CD14-positive monocyte (primary cell): ENCODE results near the gene ATP8B3. TPM values are rescaled to one million over a fixed set of nuclear protein-coding genes. Genes with fewer than 3 reads are reported as not detected.

Experiments
- DNase-seq, 3 donors: peaks; one replicate each; pipeline ENCODE4 v3.0.0-alpha.2; 2011 to 2022
- H2AFZ ChIP-seq: 2 replicates; pipeline ENCODE4 v1.6.0; 2012; ENCODE audit warnings: mild to moderate bottlenecking, low read depth, low read length, inconsistent platforms; ENCODE audit not compliant: insufficient read depth, poor library complexity, severe bottlenecking
- H3K27ac ChIP-seq, 2 donors: 1 replicate in 1 of 2; 2 replicates in 1 of 2; pipeline ENCODE4 v1.5.1; 2012 to 2013; ENCODE audit warnings: low read length in 2 of 2, control low read depth in 1 of 2, inconsistent platforms in 1 of 2, low read depth in 1 of 2, mild to moderate bottlenecking in 1 of 2
- H3K27me3 ChIP-seq, 2 donors: one replicate each; pipeline versions ENCODE4 v1.6.0 to v1.6.1; 2011 to 2013; ENCODE audit warnings: low read length in 2 of 2; ENCODE audit not compliant: control insufficient read depth in 2 of 2, insufficient read depth in 2 of 2
- H3K36me3 ChIP-seq, 2 donors: replicated peaks in 1 of 2; 1 replicate in 1 of 2; 2 replicates in 1 of 2; pipeline versions ENCODE4 v1.5.1 to v1.6.1; 2012 to 2013; ENCODE audit warnings: low read length in 2 of 2, control low read depth in 1 of 2, inconsistent platforms in 1 of 2, mild to moderate bottlenecking in 1 of 2; ENCODE audit not compliant: insufficient read depth in 2 of 2, control insufficient read depth in 1 of 2
- H3K4me1 ChIP-seq, 2 donors: 1 replicate in 1 of 2; 2 replicates in 1 of 2; pipeline versions ENCODE4 v1.5.1 to v1.6.1; 2012 to 2013; ENCODE audit warnings: low read length in 2 of 2, control low read depth in 1 of 2, inconsistent platforms in 1 of 2, mild to moderate bottlenecking in 1 of 2, moderate library complexity in 1 of 2; ENCODE audit not compliant: insufficient read depth in 2 of 2, control insufficient read depth in 1 of 2
- H3K4me2 ChIP-seq: replicated peaks from 2 replicates; pipeline ENCODE3; 2012; ENCODE audit warnings: low read length, moderate library complexity, mild to moderate bottlenecking; ENCODE audit not compliant: poor library complexity, severe bottlenecking; ENCODE audit errors: extremely low read depth
- H3K4me3 ChIP-seq, 3 experiments: fragments of 200-600 bp in 1 of 3; sonication (generic) in 1 of 3; replicated peaks in 1 of 3; 1 replicate in 2 of 3; 2 replicates in 1 of 3; pipeline ENCODE4 v1.5.1; 2011 to 2013; ENCODE audit warnings: low read length in 3 of 3, mild to moderate bottlenecking in 3 of 3, control low read depth in 2 of 3, low read depth in 2 of 3, inconsistent platforms in 1 of 3, moderate library complexity in 1 of 3
- H3K79me2 ChIP-seq: 2 replicates; pipeline ENCODE4 v1.6.0; 2012; ENCODE audit warnings: mild to moderate bottlenecking, control low read depth, inconsistent platforms, low read length, moderate library complexity; ENCODE audit not compliant: insufficient read depth
- H3K9ac ChIP-seq: 2 replicates; pipeline ENCODE4 v1.6.0; 2017; ENCODE audit warnings: low read length, mild to moderate bottlenecking; ENCODE audit not compliant: insufficient read depth, poor library complexity, severe bottlenecking
- H3K9me3 ChIP-seq, 2 donors: replicated peaks in 1 of 2; 1 replicate in 1 of 2; 2 replicates in 1 of 2; pipeline versions ENCODE4 v1.5.1 to v1.6.1; 2012 to 2013; ENCODE audit warnings: low read length in 2 of 2, control low read depth in 1 of 2; ENCODE audit not compliant: control insufficient read depth in 1 of 2, insufficient read depth in 1 of 2
- H4K20me1 ChIP-seq: 2 replicates; pipeline ENCODE4 v1.6.0; 2012; ENCODE audit warnings: mild to moderate bottlenecking, low read length, control low read depth, moderate library complexity; ENCODE audit not compliant: insufficient read depth
- H3K27ac Mint-ChIP-seq, 7 donors: one replicate each; pipeline ENCODE4 v1.8.0; 2020; ENCODE audit warnings: mild to moderate bottlenecking in 7 of 7, mixed read lengths in 7 of 7, moderate library complexity in 6 of 7, inconsistent platforms in 2 of 7
- H3K27me3 Mint-ChIP-seq, 3 donors: one replicate each; pipeline ENCODE4 v1.8.0; 2021 to 2022; ENCODE audit warnings: low read depth in 3 of 3, mild to moderate bottlenecking in 3 of 3, mixed read lengths in 3 of 3, moderate library complexity in 3 of 3, inconsistent platforms in 1 of 3
- H3K36me3 Mint-ChIP-seq, 2 donors: one replicate each; pipeline ENCODE4 v1.8.0; 2020; ENCODE audit warnings: mixed read lengths in 2 of 2, inconsistent platforms in 1 of 2, mild to moderate bottlenecking in 1 of 2
- H3K4me1 Mint-ChIP-seq: one replicate; pipeline ENCODE4 v1.8.0; 2020; ENCODE audit warnings: mild to moderate bottlenecking, mixed read lengths
- H3K4me3 Mint-ChIP-seq, 2 donors: one replicate each; pipeline ENCODE4 v1.8.0; 2020; ENCODE audit warnings: mild to moderate bottlenecking in 2 of 2, mixed read lengths in 2 of 2, moderate library complexity in 1 of 2
- H3K9me3 Mint-ChIP-seq, 7 donors: one replicate each; pipeline ENCODE4 v1.8.0; 2020 to 2022; ENCODE audit warnings: mixed read lengths in 7 of 7, mild to moderate bottlenecking in 6 of 7, moderate library complexity in 6 of 7, inconsistent platforms in 2 of 7
- CTCF ChIP-seq: fragments of 200-600 bp; IDR thresholded peaks from one replicate; pipeline ENCODE4 v1.8.0; 2022; ENCODE audit warnings: antibody characterized with exemption, mild to moderate bottlenecking
- WGBS: methylation state at CpG from one replicate; pipeline ENCODE4 v1.1.5; 2013; ENCODE audit warnings: missing lambda C conversion rate; ENCODE audit not compliant: insufficient coverage; 5-methylcytosine and 5-hydroxymethylcytosine counted together
- intact Hi-C, 2 donors: fragments of 100-400 bp; cut with micrococcal nuclease; formaldehyde crosslinking; loops; one replicate each; pipeline versions ENCODE4 v1.15.0 to v1.15.1; 2023
- polyA plus RNA-seq, 3 donors: library from polyadenylated mRNA; depleted of rRNA in 1 of 3; unstranded in 2 of 3; stranded (reverse) in 1 of 3; fragments of 300-500 nt in 2 of 3; fragments of >200 nt in 1 of 3; fragmentation: Illumina TruSeq in 2 of 3; gene quantifications; 1 replicate in 2 of 3; 2 replicates in 1 of 3; pipeline ENCODE4 v1.2.3, GENCODE V29; 2012 to 2021

Gene ATP8B3
- polyA plus RNA-seq, 3 donors = 1.6 to 8.2 (median 1.8) TPM

- Histone ChIP-seq H2AFZ (no peak overlapping the region), H3K9me3 (no peaks in the 10 kb centered on the region), H3K4me3 (peak overlapping the region in 1 of 3 experiments; percentile 97), H4K20me1 (peaks cover 76% of the 10 kb centered on the region), H3K79me2 (peaks cover 90% of the 10 kb centered on the region), H3K36me3 (peaks cover 0 to 2% of the 10 kb centered on the region in 2 donors), H3K9ac (peak overlapping the region; percentile 89), H3K27me3 (no peaks in the 10 kb centered on the region), H3K27ac (peak overlapping the region; percentile 77 to 92), H3K4me2 (peak overlapping the region; percentile 92), H3K4me1 (peaks cover 78 to 88% of the 10 kb centered on the region in 2 donors)
- H3K27me3 Mint-ChIP-seq = peaks cover 0 to 4% (median 2%) of the 10 kb centered on the region in 3 donors
- intact Hi-C loops = no loop called here
- WGBS = 28% methylated on average over 5 of the region's 10 CpGs
- peaks cover 58% of the 10 kb centered on the region for H3K4me1 Mint-ChIP-seq
- no peaks in the 10 kb centered on the region for H3K36me3 Mint-ChIP-seq
- no peak for TF ChIP-seq CTCF
- peak in 1 of 3 donors; percentile 15 for DNase-seq
- H3K27ac Mint-ChIP-seq = peak overlapping the region in 5 of 7 donors; percentile 79 to 94 (median 86)
- H3K9me3 Mint-ChIP-seq = no peaks in the 10 kb centered on the region
- peak overlapping the region in 1 of 2 donors; percentile 4 for H3K4me3 Mint-ChIP-seq
Observed at GRCh38 chr19:1858412-1859081, 46.5 kb upstream of the ATP8B3 start.

- intact Hi-C loops = no loop called here
- DNase-seq = peak in 2 of 3 donors; percentile 38 to 45
Observed at GRCh38 chr19:1857648-1858326, 45.7 kb upstream of the ATP8B3 start.

More at GRCh38 chr19:1857648-1858326, 45.7 kb upstream of the ATP8B3 start:
- Histone ChIP-seq H3K4me1 (peaks cover 86 to 95% of the 10 kb centered on the region in 2 donors), H3K79me2 (peaks cover 98% of the 10 kb centered on the region), H3K9ac (peak overlapping the region; percentile 89), H3K27me3 (no peaks in the 10 kb centered on the region), H3K36me3 (peaks cover 0 to 2% of the 10 kb centered on the region in 2 donors), H2AFZ (no peak overlapping the region), H3K4me3 (peak overlapping the region; percentile 38 to 97 (median 66)), H4K20me1 (peaks cover 83% of the 10 kb centered on the region), H3K27ac (peak overlapping the region; percentile 77 to 92), H3K4me2 (peak overlapping the region; percentile 92), H3K9me3 (no peaks in the 10 kb centered on the region)
- H3K4me3 Mint-ChIP-seq = peak overlapping the region; percentile 79 to 82
- no peaks in the 10 kb centered on the region for H3K36me3 Mint-ChIP-seq
- peaks cover 66% of the 10 kb centered on the region for H3K4me1 Mint-ChIP-seq
- TF ChIP-seq CTCF = no peak
- H3K27ac Mint-ChIP-seq = peak overlapping the region; percentile 79 to 94 (median 91)
- 8% methylated on average over 14 of the region's 16 CpGs for WGBS
- no peaks in the 10 kb centered on the region for H3K9me3 Mint-ChIP-seq
- peaks cover 2 to 9% (median 2%) of the 10 kb centered on the region in 3 donors for H3K27me3 Mint-ChIP-seq
